ENCODE data around the gene ATG12. TPM values are rescaled to one million over a fixed set of nuclear protein-coding genes. Genes with fewer than 3 reads are reported as not detected.

The ATG12 gene
- total RNA-seq, 1 experiment from 2014 or later, result 39.9 TPM

Other genes with a start within 250 kb of the ATG12 start
- gene TICAM2, start 239.1 kb downstream of the ATG12 start, total RNA-seq (2021), result 0.66 to 1.0 TPM in 2 of 3 replicates, not detected in the other
- 81.3 to 86.5 TPM (median 84.9 TPM) in 3 replicates for gene TMED7, start 215.5 kb downstream of the ATG12 start, total RNA-seq (2021)
- gene CDO1, start 24.9 kb downstream of the ATG12 start, total RNA-seq (2021), result 13.2 to 22.7 TPM (median 20.0 TPM) in 3 replicates
- 60.8 to 78.5 TPM (median 71.2 TPM) in 3 replicates for gene AP3S1, start 370 bp upstream of the ATG12 start, total RNA-seq (2021)
- gene LVRN, start 120.9 kb upstream of the ATG12 start, total RNA-seq (2021), result 0.13 to 0.32 TPM (median 0.27 TPM) in 3 replicates
- not detected in 3 replicates for gene ARL14EPL, start 190.9 kb upstream of the ATG12 start, total RNA-seq (2021)
- gene COMMD10, start 243.5 kb upstream of the ATG12 start, total RNA-seq (2021), result 34.5 to 49.0 TPM (median 44.8 TPM) in 3 replicates

Measured in WTC11 (cell line).